ENCODE measurements around the gene KCNQ2.

- TF ChIP-seq, protein P1, sequence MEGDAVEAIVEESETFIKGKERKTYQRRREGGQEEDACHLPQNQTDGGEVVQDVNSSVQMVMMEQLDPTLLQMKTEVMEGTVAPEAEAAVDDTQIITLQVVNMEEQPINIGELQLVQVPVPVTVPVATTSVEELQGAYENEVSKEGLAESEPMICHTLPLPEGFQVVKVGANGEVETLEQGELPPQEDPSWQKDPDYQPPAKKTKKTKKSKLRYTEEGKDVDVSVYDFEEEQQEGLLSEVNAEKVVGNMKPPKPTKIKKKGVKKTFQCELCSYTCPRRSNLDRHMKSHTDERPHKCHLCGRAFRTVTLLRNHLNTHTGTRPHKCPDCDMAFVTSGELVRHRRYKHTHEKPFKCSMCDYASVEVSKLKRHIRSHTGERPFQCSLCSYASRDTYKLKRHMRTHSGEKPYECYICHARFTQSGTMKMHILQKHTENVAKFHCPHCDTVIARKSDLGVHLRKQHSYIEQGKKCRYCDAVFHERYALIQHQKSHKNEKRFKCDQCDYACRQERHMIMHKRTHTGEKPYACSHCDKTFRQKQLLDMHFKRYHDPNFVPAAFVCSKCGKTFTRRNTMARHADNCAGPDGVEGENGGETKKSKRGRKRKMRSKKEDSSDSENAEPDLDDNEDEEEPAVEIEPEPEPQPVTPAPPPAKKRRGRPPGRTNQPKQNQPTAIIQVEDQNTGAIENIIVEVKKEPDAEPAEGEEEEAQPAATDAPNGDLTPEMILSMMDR (IDR thresholded peaks at IDR 0.05; ENCODE audit: low read length) = no peak
- TF ChIP-seq EZH2 (IDR thresholded peaks at IDR 0.05; ENCODE audit: borderline replicate concordance, low read length) = no peak
Measured at GRCh38 chr20:63486300-63486855, 13.9 kb upstream of the KCNQ2 start.
